Measurements from ENCODE around the gene TMC7.

- TF ChIP-seq ZNF792 (CRISPR knock-in tag; IDR thresholded peaks at IDR 0.05): no peak
- TF ChIP-seq CTCF (CRISPR knock-in tag; IDR thresholded peaks at IDR 0.05): no peak
- TF ChIP-seq XBP1 (CRISPR knock-in tag; IDR thresholded peaks at IDR 0.05): no peak
- TF ChIP-seq EP300 (IDR thresholded peaks at IDR 0.05; ENCODE audit: low read depth in 2 of 2, low read length in 2 of 2): no peak
- no peak for TF ChIP-seq EP300 (CRISPR knock-in tag; IDR thresholded peaks at IDR 0.05; ENCODE audit: borderline replicate concordance)
- TF ChIP-seq, protein P1, sequence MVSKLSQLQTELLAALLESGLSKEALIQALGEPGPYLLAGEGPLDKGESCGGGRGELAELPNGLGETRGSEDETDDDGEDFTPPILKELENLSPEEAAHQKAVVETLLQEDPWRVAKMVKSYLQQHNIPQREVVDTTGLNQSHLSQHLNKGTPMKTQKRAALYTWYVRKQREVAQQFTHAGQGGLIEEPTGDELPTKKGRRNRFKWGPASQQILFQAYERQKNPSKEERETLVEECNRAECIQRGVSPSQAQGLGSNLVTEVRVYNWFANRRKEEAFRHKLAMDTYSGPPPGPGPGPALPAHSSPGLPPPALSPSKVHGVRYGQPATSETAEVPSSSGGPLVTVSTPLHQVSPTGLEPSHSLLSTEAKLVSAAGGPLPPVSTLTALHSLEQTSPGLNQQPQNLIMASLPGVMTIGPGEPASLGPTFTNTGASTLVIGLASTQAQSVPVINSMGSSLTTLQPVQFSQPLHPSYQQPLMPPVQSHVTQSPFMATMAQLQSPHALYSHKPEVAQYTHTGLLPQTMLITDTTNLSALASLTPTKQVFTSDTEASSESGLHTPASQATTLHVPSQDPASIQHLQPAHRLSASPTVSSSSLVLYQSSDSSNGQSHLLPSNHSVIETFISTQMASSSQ (IDR thresholded peaks at IDR 0.05; ENCODE audit: low read depth): no peak
- TF ChIP-seq, protein P1 (CRISPR knock-in tag; IDR thresholded peaks at IDR 0.05; ENCODE audit: borderline replicate concordance): no peak
- TF ChIP-seq JUNB (CRISPR knock-in tag; IDR thresholded peaks at IDR 0.05; ENCODE audit: borderline replicate concordance): no peak
- TF ChIP-seq U2AF2 (IDR thresholded peaks at IDR 0.05; ENCODE audit: low read depth, low read length): no peak
Measured at GRCh38 chr16:18966791-18967190, 16.9 kb upstream of the TMC7 start.
